Non-pigmented ciliary epithelial cell (primary cell): ENCODE data around the gene EXOC3L1.

Experiments used
- DNase-seq: peaks from one replicate; pipeline ENCODE4 v3.0.0-alpha.2; 2010; ENCODE audit warnings: low read depth

EXOC3L1 gene

GRCh38 chr16:67147437-67148140 lies 42.3 kb downstream of the EXOC3L1 start:
- DNase-seq: no peak

- no peak for DNase-seq
These were observed 43.2 kb downstream of the EXOC3L1 start for GRCh38 chr16:67146523-67147357.

- no peak for DNase-seq
These were observed 44.2 kb downstream of the EXOC3L1 start for GRCh38 chr16:67145746-67146145.

- DNase-seq: no peak
These were observed 45.0 kb downstream of the EXOC3L1 start for GRCh38 chr16:67144943-67145342.

- no peak for DNase-seq
These were observed 47.6 kb downstream of the EXOC3L1 start for GRCh38 chr16:67142342-67142741.

GRCh38 chr16:67141391-67141790 lies 48.5 kb downstream of the EXOC3L1 start:
- no peak for DNase-seq

- DNase-seq: no peak
These were observed 52.3 kb downstream of the EXOC3L1 start for GRCh38 chr16:67137605-67138004.
